CD4-positive, alpha-beta T cell treated with Interferon gamma for 1 hour (primary cell): ENCODE data around the gene HBD.
"Not testable (repeated sequence)": the region's sequence is repeated elsewhere in the genome, so short reads cannot be mapped to it uniquely, and the experiment has no call there.

ENCODE experiments used
- DNase-seq: peaks from one replicate; pipeline ENCODE4 v3.0.0-alpha.2; 2020

HBD gene

DNA sequence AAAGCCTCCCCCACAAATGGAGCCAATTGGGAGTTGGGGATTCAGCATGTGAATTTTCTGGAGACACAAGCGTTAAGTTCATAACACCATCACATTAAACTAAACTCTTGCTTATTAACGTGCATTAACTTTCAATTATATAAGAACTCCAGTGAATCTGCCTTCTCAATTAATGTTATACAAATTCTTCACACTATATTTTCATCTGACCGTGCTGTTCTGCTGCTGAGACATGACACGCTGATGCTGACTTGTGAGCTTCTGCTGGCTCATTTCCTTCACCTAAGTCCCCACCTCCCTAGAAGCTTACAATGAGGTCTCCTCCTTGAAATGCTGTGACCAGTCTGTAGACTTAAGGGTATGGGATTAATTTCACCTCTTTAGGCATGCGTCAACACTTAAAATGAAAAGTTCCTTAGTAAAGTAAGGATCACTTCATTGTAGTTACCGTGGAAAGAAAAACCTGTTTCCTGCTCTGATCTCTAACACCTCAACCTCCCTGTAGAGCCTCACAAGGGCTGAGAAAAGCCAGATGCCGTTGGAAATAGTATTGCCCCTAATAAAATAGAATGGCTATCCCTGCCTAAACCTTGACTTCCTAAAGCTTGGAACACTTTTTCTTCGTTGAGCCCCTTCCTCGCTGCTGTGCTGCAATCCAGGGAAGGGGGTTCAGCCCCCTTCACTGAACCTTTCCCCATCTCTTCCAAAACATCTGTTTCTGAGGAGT is 18.1 kb upstream of the HBD start:
- DNase-seq: no peak

DNA sequence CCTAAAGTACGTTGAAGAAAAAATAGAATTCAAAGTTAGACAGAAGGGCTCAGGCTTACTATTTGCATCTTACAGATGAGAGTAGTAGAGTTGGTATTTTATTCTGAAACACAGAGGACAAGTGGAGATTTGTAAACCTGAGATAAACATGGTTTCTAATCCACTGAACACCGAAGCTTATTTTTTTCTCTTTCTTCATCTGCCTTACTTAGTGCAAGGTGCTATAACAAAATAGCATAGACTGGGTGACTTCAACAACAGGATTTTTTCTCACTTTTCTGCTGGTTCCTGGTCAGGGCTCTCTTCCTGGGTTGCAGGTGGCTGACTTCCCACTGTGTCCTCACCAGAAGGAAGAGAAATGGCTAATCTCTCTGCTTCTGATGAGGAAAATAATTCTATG is 17.5 kb upstream of the HBD start:
- DNase-seq: no peak

GRCh38 chr11:5250543-5251204 is 16.4 kb upstream of the HBD start:
- DNase-seq: no peak

GRCh38 chr11:5249807-5250396 is 15.6 kb upstream of the HBD start, which contains the start of gene HBG1:
TSS of gene HBG1 (minus strand) at chr11:5249857. CDS start at chr11:5249804, 53 bp downstream.
- DNase-seq: not testable (repeated sequence)

- DNase-seq: not testable (repeated sequence)
Observed at GRCh38 chr11:5248498-5248897, 14.2 kb upstream of the HBD start.

GRCh38 chr11:5247472-5248192 is 13.3 kb upstream of the HBD start:
- no peak for DNase-seq

DNA sequence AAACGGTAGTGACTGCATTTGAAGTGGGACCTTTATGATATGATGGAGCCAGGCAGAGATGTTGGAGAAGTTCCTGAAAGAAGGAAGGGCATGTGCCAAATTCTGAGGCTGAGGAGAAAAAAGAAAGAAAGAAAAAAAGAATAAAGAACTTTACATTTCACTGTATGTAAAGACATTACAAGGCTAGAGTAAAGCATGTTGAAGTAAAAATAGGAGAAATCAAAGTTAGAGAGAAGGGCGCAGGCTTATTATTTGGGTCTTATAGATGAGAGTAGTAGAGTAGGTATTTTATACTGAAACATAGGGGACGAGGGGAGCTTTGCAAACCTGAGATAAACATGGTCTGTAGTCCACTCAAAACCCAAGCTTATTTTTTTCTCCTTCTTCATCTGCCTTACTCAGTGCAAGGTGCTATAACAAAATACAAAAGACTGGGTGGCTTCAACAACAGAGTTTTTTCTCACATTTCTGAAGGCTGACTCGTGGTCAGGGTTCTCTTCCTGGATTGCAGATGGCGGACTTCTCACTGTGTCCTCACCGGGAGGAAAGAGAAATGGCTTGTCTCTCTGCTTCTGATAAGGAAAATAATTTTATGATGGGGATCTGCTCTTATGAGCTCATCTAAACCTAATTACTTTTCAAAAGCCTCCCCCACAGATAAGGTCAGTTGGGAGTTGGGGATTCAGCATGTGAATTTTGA is 12.6 kb upstream of the HBD start:
- no peak for DNase-seq

DNA sequence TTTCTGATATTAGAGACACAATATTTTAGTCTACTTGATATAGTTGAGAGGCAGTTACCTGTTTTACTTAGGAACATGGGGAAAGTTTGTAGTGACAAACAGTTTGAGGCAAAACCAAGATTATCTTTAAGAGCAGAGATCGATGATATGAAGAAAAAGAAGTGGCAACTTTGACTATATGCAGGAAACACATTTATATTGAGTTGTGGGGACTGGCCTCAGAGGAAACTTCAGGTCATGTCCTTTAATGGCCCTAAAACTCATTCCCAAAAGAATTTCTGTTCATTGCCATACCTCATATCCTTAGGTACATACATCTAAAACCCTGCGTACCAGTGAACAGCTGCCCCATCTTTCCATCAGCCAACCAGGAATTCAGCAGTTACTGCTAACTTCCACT is 10.9 kb upstream of the HBD start:
- DNase-seq: no peak

DNA sequence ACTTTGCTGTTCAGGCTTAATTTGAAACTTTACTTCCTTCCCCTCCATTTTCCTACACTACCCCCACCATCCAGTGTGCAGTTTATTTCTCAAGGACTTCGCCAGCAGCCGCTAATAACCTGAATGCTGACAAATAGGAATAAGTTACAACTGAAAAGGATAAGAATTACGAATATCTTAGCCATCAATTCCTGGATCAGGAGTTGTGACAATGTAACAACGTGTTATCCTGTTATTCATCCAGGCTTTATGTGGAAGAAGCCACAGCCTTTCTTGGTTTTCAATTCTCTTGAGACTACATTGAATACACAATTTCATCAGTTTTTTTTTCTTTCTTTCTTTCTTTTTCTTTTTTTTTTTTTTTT is 9.5 kb upstream of the HBD start:
- no peak for DNase-seq

DNA sequence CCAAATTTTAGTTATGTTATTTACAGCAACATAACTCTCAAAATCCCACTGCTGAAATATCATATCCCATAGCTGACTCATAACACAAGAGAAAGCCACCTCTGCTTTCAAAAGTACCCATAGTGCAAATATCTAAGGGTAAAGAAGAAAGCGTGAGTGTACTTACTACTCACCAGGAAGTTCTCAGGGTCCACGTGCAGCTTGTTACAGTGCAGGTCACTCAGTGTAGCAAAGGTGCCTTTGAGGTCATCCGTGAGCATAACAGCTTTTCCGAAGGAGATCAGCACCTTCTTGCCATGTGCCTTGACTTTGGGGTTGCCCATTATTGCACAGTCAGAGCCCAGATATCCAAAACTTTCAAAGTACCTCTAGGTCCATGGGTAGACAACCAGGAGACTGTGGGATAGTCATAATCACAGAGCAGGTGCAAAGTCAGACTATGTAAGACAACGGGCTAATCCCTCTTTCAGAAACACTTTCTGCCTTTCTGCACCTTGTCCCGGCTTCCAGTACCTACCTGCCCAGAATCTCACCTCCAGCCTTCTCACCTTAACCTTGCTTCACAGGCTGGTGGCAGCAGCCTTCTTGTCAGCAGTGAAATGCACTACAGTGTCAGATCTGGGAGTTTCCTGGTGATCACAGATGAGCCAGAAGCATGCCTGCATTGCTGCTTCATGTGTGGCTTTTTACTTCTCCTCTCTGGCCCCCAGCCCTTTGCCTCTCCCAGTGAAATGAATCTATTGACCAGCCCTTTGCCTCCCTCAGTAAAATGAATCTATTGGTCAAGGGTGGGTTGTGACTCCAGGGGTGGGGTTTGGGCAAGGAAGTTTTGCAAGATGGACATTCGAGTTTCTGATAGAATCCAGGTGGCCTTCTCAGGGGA is 8.9 kb upstream of the HBD start:
- DNase-seq: no peak

- no peak for DNase-seq
Observed at GRCh38 chr11:5242208-5242607, 7.9 kb upstream of the HBD start.

DNA sequence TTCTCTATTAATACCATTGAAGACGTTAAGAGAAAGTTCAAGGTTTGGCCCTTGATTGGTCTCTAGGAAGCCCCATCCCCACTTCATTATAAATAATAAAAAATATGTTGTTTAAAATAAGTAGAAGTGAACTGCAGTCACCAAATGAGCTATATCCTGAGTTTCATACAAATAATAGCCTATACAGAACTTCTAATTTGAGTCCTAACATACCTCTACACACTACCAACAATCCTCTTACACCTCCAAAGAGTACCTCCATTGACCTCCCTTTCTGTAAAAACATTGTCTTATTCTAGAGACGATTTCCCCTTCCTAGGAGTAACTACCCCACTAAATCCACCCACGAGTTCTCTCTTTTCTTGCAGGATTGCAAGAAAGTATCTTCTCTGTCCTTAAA is 7.2 kb upstream of the HBD start:
- DNase-seq: no peak

GRCh38 chr11:5240458-5240857 is 6.2 kb upstream of the HBD start:
- DNase-seq: no peak

DNA sequence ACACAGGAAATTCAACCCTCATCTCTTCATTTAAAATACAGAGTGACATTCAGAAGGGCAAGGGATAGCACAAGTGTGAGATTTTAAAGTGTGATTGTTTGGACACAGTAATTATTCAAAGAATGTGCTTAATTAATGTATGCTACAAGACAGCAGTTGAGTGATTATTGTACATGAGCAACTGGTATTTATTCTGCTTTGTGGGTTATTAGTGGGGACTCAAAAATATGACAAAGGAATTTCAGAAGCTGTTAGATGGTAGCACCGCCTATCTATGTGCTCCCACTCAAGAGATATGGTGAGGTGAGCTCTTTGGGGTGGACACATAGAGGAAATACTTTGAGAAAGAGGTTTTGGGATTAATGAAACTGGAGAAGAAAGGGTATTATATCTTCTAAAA is 5.8 kb upstream of the HBD start:
- DNase-seq: no peak

DNA sequence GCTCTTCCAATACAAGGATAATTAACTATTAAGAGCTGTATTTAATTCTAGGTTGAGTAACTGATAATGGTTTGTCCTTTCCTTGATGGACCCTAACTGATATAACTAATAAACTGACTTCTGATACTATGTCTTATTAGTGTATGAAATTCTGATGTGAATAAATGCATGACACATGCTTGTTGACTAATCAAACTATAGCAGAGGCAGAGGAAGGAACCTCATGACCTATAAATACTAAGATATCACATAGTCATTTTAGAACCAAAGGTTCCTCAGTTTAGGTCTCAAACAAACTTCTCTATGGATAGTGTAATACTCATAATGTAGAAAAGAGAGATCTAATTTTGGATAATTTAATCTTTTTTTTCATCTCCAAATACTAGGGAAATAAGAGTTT is 4.8 kb upstream of the HBD start:
- no peak for DNase-seq

DNA sequence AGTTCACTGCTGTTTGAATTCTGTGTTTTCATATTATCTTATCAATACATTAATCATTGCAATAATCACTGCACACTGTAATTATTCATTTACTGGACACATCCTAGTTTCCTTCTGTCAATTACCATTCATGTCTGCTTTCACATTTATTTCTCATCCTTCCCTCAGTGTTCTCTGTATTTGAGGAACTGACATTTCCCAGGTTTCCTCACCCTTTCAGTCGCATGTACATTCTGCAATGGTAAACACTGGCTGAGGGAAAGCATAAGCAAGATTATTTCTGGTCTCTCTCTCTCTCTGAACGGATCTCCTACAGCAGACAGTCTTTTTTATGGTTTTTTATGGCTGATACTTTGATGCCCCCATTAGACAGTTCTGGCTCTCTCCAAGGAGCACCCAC is 4.2 kb upstream of the HBD start:
- no peak for DNase-seq

DNA sequence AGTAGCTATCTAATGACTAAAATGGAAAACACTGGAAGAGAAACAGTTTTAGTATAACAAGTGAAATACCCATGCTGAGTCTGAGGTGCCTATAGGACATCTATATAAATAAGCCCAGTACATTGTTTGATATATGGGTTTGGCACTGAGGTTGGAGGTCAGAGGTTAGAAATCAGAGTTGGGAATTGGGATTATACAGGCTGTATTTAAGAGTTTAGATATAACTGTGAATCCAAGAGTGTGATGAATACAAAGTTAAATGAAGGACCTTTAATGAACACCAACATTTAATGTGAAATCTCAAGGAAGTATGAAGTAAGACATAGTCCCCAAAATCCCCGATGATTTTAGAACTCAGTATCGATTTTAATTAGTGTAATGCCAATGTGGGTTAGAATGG is 3.1 kb upstream of the HBD start:
- no peak for DNase-seq

- DNase-seq: no peak
Observed at GRCh38 chr11:5235364-5236095, 1.2 kb upstream of the HBD start.

DNA sequence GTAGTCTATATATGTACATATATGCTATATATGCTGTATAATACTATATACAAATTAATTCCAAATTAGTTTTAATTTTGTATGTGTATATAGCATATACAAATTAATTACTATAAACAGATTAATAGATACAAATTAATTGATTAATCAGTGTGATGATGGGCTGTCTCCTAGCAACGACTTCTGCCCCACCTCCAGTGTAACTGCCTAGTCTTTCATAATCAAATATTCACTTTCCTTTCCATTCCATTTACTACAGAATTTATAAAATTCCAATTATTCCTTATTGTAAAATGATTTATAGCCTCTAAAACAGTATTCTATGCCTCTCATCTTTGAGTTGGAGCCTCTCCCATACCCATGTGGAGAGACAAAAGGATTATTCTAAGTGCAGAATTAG is 976 bp downstream of the HBD start:
- DNase-seq: no peak

DNA sequence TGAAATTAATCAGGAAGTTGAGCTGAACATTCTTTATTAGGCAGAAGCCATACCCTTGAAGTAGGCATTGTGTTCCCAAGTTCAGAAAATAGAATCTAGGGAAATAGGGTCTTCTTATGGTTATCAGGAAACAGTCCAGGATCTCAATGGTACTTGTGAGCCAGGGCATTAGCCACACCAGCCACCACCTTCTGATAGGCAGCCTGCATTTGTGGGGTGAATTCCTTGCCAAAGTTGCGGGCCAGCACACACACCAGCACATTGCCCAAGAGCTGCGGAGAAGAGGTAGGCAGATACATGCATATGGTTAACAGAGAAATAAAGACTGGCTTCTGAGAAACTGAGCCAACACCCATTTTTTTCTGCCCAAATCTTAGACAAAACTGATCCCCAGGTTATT is 1.5 kb downstream of the HBD start:
- DNase-seq: no peak

DNA sequence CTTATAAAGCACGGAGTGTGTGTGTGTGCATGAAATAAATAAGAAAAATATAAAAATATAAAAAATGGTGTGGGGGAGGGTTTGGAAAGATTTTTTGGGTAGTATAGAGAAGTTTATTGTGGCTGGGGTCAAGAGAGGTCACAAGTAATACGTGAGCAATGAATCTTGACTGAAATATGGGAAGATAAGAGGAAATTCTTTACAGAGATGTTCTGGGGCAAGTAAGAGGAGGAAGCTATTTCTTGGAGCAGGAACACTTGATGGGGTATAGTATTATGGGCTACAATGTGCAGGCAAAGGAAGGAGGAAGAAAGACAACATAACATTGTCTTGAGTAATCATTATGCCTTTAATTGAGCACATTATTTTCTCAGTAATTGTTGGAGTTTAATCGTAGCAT is 2.1 kb downstream of the HBD start:
- no peak for DNase-seq
